ENCODE measurements around the gene ALPG.

The ALPG gene

DNA sequence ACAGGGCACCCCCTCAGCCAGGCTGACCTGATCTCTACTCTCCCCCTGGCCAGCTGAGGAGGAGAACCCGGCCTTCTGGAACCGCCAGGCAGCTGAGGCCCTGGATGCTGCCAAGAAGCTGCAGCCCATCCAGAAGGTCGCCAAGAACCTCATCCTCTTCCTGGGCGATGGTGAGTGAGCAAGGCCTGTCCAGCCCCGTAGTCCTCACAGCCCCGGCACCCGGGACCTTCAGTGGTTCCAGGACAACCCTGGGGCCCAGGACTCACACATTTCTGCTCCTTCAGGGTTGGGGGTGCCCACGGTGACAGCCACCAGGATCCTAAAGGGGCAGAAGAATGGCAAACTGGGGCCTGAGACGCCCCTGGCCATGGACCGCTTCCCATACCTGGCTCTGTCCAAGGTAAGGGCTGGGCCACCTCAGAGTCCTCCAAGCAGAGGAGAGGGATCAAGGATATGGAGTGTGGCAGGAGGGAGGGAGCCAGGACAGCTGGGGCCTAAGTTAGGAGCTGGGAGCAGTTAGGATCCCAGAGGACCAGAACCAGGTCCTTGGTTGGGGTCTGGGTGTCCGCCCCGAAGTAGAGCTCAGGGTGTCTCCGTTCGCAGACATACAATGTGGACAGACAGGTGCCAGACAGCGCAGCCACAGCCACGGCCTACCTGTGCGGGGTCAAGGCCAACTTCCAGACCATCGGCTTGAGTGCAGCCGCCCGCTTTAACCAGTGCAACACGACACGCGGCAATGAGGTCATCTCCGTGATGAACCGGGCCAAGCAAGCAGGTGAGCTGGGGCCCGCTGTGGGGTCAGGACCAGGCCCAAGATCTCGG, 49.9 kb downstream of the ALPG start:
- DNase-seq (ENCODE audit: extremely low read depth in 1 of 2, low read depth in 1 of 2), result no peak

DNA sequence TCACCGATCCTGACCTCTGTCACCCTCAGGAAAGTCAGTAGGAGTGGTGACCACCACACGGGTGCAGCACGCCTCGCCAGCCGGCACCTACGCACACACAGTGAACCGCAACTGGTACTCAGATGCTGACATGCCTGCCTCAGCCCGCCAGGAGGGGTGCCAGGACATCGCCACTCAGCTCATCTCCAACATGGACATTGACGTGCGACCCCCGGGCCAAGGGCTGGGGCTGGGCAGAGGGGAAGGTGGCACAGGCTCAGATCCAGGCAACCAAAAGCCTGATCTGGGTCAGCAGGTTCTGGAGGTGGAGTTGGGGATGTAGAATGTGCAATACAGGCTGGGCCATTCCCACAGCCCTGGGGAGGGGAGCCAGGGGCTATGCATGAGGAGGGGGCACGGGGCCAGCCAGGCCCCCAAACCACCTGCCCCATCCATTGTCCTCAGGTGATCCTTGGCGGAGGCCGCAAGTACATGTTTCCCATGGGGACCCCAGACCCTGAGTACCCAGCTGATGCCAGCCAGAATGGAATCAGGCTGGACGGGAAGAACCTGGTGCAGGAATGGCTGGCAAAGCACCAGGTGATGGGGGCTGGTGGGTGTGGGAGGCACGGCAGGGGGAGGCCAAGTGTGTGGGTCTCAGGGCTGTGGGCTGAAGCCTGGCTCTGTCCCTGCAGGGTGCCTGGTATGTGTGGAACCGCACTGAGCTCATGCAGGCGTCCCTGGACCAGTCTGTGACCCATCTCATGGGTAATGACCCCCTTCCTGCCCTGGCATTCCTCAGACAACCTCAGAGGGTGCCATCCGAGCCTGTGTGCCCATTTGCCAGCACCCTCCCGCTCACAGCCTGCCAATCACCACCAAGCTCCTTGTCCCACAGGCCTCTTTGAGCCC, 50.7 kb downstream of the ALPG start:
- no peak for DNase-seq (ENCODE audit: extremely low read depth in 1 of 2, low read depth in 1 of 2)

DNA sequence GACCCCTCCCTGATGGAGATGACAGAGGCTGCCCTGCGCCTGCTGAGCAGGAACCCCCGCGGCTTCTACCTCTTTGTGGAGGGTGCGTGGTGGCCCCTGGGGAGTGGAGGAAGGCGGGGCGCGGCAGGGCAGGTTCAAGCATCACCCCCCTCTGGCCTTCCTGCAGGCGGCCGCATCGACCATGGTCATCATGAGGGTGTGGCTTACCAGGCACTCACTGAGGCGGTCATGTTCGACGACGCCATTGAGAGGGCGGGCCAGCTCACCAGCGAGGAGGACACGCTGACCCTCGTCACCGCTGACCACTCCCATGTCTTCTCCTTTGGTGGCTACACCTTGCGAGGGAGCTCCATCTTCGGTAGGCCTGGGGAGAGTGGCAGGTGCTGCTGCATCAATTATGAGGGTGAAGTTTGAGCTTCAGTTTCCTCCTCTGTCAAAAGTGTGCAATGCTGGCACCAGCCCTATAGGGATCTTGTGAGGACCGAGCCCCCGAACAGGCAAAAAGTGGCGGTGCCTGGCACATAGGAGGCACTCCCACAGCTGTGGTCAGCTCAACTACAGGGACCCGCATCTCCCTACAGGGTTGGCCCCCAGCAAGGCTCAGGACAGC, 51.5 kb downstream of the ALPG start:
- DNase-seq (ENCODE audit: extremely low read depth in 1 of 2, low read depth in 1 of 2), result no peak

DNA sequence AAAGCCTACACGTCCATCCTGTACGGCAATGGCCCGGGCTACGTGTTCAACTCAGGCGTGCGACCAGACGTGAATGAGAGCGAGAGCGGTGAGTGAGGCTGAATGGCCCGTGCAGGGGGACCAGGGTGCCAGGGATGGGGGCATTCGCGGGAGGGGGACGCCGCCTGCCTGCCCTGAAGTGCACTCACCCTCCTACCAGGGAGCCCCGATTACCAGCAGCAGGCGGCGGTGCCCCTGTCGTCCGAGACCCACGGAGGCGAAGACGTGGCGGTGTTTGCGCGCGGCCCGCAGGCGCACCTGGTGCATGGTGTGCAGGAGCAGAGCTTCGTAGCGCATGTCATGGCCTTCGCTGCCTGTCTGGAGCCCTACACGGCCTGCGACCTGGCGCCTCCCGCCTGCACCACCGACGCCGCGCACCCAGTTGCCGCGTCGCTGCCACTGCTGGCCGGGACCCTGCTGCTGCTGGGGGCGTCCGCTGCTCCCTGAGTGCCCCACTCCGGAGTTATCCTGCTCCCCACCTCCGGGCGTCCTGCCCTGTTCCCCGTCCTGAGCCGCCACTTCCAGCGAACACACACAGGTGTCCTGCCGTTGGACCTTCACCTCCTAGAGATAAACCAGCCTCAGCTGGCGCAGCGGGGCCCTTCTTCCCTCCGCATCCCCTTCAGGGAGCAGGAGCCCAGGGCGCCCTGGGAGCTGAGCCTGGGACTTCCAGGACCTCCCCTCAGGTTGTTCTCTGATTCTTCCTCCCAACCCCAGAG, 52.2 kb downstream of the ALPG start:
- DNase-seq (ENCODE audit: extremely low read depth in 1 of 2, low read depth in 1 of 2), result no peak

DNA sequence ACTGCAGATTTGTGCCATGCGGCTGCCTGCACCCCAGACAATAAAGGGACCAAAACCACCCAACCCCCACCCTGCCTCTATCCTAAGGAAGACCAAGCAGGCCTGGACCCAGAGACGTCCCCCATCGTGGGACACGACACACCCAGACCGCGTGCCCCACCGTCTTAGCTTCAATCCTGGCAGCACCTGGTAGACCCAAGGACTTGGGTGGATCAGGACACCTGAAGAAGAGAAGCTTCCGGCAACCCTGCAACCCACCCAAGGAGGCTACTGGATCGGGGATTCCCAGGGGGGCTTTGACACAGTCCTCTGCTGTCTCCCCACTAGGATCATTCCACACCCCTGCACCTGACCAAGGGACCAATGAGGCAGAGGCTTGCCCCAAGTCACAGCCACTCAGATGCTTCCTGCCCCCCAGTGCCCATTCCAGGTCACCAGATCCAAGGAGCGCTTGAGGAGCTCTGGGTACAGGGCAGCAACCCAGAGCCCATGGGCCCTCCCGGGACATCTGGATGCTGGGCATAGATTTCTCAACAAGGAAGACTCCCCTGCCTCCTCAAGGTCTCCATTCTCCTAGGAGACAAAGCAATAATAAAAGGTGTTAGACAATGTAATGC, 52.9 kb downstream of the ALPG start:
- no peak for DNase-seq (ENCODE audit: extremely low read depth in 1 of 2, low read depth in 1 of 2)

DNA sequence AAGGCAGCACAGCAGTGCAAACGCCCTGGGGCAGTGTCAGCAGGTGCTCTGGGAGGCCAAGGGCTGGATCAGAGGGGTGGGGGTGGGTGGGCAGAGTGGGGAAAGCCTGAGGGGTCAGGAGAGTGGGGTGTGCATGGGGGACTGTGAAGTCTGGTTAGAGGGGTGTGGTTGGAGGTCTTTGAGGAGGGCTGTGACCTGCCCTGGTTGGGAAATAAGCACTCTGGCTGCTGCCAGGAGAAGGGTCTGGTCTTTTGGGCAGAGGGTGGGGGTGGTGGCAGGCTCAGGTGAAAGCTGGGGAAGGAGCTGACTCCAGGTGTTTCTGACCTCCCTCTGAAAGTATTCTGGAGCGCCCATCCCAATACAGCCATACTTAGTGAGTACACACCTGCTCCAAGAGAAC, 53.5 kb downstream of the ALPG start:
- DNase-seq (ENCODE audit: extremely low read depth in 1 of 2, low read depth in 1 of 2), result no peak

Data from activated CD8-positive, alpha-beta memory T cell treated with anti-CD3 and anti-CD28 coated beads for 1 hour (primary cell).